MM.1S (cell line): ENCODE results near the gene SRM.

ENCODE experiments used
- CTCF ChIP-seq: fragments of 300-600 bp; sonication (generic); IDR thresholded peaks from 2 replicates; pipeline ENCODE4 v1.5.1; 2016; ENCODE audit warnings: antibody characterized with exemption, low read length, mixed read lengths
- EZH2 ChIP-seq: fragments of 300-600 bp; sonication (generic); optimal IDR thresholded peaks from 2 replicates; pipeline ENCODE3; 2017; ENCODE audit warnings: low read depth, mild to moderate bottlenecking, antibody characterized with exemption, low read length, mixed read lengths

DNA sequence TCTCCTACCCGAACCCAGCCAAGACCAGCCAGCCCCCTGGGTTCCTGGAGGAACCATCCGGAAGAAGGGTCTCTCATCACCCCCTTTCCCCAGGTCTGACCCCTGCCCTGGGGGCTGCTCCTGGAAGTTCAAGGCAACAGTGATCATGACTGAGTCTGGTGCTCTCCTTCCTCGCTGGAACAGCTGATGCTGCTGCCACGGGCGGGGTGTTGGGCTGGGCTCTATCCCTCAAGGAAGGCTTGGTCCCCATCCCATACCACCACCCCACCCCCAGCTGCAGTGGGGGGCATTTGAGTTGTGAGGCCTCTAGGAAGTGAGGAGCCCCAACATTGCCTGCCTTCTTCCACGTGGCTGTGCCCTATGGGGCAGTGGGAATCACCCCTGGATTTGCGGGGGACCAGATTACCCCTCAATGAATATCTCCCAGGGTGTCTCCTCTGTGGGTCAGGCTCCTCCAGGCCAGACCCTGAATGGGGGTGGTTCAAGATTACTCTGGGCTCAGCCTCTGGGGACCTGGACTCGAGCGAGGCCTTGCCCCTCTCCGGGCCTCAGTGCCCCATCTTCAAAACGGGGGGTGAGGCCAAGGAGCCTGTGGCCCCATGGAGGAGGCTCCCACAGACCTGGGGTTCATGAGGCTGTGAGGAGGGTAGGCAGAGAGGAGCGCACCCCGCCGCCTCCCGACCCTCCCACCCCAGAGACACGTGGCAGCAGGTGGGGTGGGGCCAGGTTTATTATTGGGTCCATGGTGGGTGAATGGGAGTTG lies 15.6 kb downstream of the SRM start:
- TF ChIP-seq CTCF (no peak), EZH2 (no peak)
